Stimulated activated naive CD8-positive, alpha-beta T cell treated with anti-CD3 and anti-CD28 coated beads, Interleukin-15, Interleukin-2, amounts not matched to agents 100 ng/mL and 50 ng/mL, for 24 hours (primary cell): ENCODE results near the gene PERM1.
"Not testable (repeated sequence)": the region's sequence is repeated elsewhere in the genome, so short reads cannot be mapped to it uniquely, and the experiment has no call there.

Source experiments
- H3K27ac Mint-ChIP-seq: one replicate; pipeline ENCODE4 v1.8.0; 2021; ENCODE audit warnings: mild to moderate bottlenecking, mixed read lengths
- H3K27me3 Mint-ChIP-seq: one replicate; pipeline ENCODE4 v1.8.0; 2021; ENCODE audit warnings: mixed read lengths
- H3K36me3 Mint-ChIP-seq: one replicate; pipeline ENCODE4 v1.8.0; 2021; ENCODE audit warnings: low read depth, mixed read lengths
- H3K4me1 Mint-ChIP-seq: one replicate; pipeline ENCODE4 v1.8.0; 2021; ENCODE audit warnings: low read depth, mixed read lengths
- H3K4me3 Mint-ChIP-seq: one replicate; pipeline ENCODE4 v1.8.0; 2021; ENCODE audit warnings: mild to moderate bottlenecking, mixed read lengths
- H3K9me3 Mint-ChIP-seq: one replicate; pipeline ENCODE4 v1.8.0; 2021; ENCODE audit warnings: mixed read lengths

PERM1 gene, protein sequence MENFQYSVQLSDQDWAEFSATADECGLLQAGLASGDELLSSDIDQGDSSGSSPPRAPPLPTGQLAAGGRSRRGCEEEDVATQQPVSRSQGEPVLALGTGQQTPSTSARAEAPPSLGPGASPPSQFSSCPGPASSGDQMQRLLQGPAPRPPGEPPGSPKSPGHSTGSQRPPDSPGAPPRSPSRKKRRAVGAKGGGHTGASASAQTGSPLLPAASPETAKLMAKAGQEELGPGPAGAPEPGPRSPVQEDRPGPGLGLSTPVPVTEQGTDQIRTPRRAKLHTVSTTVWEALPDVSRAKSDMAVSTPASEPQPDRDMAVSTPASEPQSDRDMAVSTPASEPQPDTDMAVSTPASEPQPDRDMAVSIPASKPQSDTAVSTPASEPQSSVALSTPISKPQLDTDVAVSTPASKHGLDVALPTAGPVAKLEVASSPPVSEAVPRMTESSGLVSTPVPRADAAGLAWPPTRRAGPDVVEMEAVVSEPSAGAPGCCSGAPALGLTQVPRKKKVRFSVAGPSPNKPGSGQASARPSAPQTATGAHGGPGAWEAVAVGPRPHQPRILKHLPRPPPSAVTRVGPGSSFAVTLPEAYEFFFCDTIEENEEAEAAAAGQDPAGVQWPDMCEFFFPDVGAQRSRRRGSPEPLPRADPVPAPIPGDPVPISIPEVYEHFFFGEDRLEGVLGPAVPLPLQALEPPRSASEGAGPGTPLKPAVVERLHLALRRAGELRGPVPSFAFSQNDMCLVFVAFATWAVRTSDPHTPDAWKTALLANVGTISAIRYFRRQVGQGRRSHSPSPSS

GRCh38 chr1:981955-982558, at the start of gene PERM1:
TSS of gene PERM1 (minus strand) at chr1:982093. CDS start at chr1:981029, 1,064 bp downstream.
- Mint-ChIP-seq H3K4me3 (no peak within 1 kb of the TSS), H3K4me1 (no peaks in the 10 kb centered on the region), H3K27me3 (peaks cover 23% of the 10 kb centered on the region), H3K9me3 (no peaks in the 10 kb centered on the region), H3K36me3 (no peaks in the 10 kb centered on the region), H3K27ac (no peak within 1 kb of the TSS)

- H3K4me1 Mint-ChIP-seq, H3K27ac Mint-ChIP-seq, H3K36me3 Mint-ChIP-seq, H3K9me3 Mint-ChIP-seq, H3K4me3 Mint-ChIP-seq, H3K27me3 Mint-ChIP-seq: not testable (repeated sequence)
Observed at GRCh38 chr1:1030867-1031658, 49.2 kb upstream of the PERM1 start.

GRCh38 chr1:1027791-1028190, 45.9 kb upstream of the PERM1 start:
- Mint-ChIP-seq H3K4me1 (peaks cover 7% of the 10 kb centered on the region), H3K36me3 (no peaks in the 10 kb centered on the region), H3K27ac (no peak overlapping the region), H3K27me3 (peaks cover 6% of the 10 kb centered on the region), H3K4me3 (no peak overlapping the region), H3K9me3 (no peaks in the 10 kb centered on the region)

DNA sequence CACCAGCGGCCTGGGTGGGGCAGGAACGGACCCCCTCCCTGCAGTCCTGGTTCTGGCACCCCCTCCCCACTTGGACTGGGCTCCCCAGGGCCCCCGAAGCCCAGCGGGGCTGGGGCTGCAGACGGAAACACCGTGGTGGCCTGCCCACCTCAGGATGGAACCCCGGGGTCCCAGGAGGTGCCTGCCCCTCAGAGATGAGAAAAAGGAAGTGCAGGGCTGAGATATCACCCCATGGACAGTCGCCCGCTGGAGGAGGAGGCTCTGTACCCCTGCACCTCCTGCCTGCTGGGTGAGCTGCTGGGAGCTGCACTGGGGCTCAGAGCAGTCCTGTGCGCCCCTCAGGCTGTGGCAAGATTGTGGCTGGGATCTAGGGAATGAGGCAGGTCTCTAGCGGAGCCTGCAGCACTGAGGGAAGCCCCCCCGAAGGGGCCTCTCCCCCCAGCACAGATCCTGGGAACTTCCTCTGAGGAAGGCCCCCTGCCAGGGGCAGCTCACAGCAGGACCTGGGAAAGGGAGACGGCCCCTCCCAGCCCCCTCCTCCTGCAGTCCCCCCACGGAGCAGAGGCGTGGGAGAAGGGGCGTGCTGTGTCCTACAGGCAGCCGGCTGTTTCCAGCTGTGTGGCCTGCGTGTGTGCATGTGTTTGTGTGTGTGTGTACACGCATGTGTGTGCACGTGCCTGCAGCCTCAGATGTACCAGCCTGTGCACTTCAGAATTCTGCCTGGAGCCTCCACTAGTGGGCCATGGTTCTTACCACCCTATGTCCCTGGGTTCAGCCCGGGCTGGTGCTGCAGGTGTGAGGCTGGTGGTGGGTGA, 44.9 kb upstream of the PERM1 start:
- Mint-ChIP-seq H3K4me3 (no peak overlapping the region), H3K27ac (no peak overlapping the region), H3K9me3 (no peaks in the 10 kb centered on the region), H3K27me3 (no peaks in the 10 kb centered on the region), H3K36me3 (no peaks in the 10 kb centered on the region), H3K4me1 (peaks cover 4% of the 10 kb centered on the region)

- Mint-ChIP-seq H3K36me3 (no peaks in the 10 kb centered on the region), H3K27ac (no peak overlapping the region), H3K4me3 (no peak overlapping the region), H3K27me3 (no peaks in the 10 kb centered on the region), H3K9me3 (no peaks in the 10 kb centered on the region), H3K4me1 (peaks cover 4% of the 10 kb centered on the region)
Observed at GRCh38 chr1:1025730-1026129, 43.8 kb upstream of the PERM1 start.

GRCh38 chr1:1024771-1025699, 43.1 kb upstream of the PERM1 start:
- H3K4me3 Mint-ChIP-seq, result no peak overlapping the region
- H3K27me3 Mint-ChIP-seq, result no peaks in the 10 kb centered on the region
- peaks cover 4% of the 10 kb centered on the region for H3K4me1 Mint-ChIP-seq
- H3K27ac Mint-ChIP-seq, result no peak overlapping the region
- no peaks in the 10 kb centered on the region for H3K36me3 Mint-ChIP-seq
- H3K9me3 Mint-ChIP-seq, result no peaks in the 10 kb centered on the region

GRCh38 chr1:1024149-1024770, 42.4 kb upstream of the PERM1 start:
- Mint-ChIP-seq H3K9me3 (no peaks in the 10 kb centered on the region), H3K4me1 (peaks cover 4% of the 10 kb centered on the region), H3K27me3 (no peaks in the 10 kb centered on the region), H3K4me3 (no peak overlapping the region), H3K27ac (no peak overlapping the region), H3K36me3 (no peaks in the 10 kb centered on the region)

GRCh38 chr1:1023700-1024099, 41.8 kb upstream of the PERM1 start:
- Mint-ChIP-seq H3K27me3 (no peaks in the 10 kb centered on the region), H3K36me3 (no peaks in the 10 kb centered on the region), H3K4me3 (no peak overlapping the region), H3K4me1 (peaks cover 4% of the 10 kb centered on the region), H3K9me3 (no peaks in the 10 kb centered on the region), H3K27ac (no peak overlapping the region)

DNA sequence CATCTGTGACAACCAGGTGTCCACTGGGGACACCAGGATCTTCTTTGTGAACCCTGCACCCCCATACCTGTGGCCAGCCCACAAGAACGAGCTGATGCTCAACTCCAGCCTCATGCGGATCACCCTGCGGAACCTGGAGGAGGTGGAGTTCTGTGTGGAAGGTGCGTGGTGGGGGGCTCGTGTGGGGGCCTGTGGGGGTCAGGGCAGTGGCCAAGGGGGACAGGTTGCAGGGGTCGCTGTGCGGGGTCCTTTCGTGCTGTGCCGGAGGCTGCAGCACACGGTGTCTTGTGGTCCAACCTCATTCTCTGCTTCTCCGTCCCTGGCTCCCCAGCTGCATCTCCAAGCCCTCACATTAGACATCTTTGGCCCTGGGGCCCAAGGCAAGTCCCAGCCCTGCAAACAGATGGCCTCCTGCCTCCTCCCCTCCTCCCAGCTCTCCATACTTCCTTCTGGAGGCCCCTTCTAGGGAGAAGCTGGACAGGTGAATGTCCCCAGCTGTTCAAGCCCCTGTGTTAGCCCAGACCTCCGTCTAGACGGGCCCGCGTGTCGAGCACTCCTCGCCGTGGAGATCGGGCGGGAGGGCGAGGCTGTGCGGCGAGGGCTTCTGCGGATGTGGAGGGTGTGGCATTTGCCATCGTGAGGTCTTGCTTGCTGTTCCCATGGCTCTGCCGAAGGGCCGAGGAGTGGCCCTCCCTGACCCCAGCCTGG, 40.6 kb upstream of the PERM1 start:
- Mint-ChIP-seq H3K4me3 (no peak overlapping the region), H3K9me3 (no peaks in the 10 kb centered on the region), H3K4me1 (peaks cover 4% of the 10 kb centered on the region), H3K36me3 (no peaks in the 10 kb centered on the region), H3K27me3 (no peaks in the 10 kb centered on the region), H3K27ac (no peak overlapping the region)

- no peaks in the 10 kb centered on the region for H3K9me3 Mint-ChIP-seq
- H3K27ac Mint-ChIP-seq, result no peak overlapping the region
- peaks cover 10% of the 10 kb centered on the region for H3K4me1 Mint-ChIP-seq
- no peaks in the 10 kb centered on the region for H3K36me3 Mint-ChIP-seq
- no peaks in the 10 kb centered on the region for H3K27me3 Mint-ChIP-seq
- H3K4me3 Mint-ChIP-seq, result no peak overlapping the region
Observed at GRCh38 chr1:1021920-1022259, 40.0 kb upstream of the PERM1 start.

DNA sequence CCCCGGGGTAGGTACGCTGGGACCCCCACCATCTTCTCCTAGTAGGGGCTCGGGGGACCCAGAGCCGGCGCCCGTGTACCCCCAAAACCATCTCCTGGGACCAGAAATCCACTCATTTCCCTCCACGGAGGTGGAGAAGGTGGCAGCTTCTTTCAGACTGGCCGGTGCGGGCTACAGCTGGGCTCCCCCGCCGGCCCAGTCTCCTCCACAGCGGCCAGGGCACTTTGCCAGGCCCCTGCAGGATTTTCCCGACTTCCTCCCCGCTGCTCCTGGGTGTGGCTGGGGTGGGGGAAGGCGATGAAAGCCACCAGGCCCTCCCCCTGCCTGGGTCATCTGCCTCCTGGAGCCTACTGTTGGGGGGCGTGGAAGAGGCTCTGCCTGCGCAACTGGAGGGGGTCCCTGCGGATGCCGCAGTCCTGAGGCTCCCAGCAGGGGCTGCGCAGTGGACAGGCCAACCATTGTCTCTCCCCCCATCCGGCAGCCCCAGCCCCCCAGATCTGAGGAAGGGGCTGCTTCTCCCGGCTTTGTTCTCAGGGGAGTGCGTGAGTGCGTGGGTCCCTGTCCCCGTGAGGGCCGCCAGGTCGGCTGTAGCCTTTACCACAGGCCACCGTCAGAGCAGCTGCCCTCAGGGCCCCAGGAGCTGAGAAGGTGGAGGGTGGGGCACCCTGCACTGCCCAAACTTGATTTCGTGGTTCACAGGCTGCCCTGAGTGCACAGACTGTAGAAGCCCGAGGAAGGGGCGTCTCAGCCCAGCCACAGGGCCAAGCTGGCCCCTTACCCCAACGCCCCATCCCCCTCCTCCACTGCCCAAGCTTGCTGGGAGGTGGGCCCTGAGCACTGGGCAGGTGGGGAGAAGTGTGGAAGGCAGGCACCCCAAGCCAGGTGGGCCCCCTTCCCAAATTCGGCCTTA, 39.4 kb upstream of the PERM1 start:
- Mint-ChIP-seq H3K4me1 (peaks cover 10% of the 10 kb centered on the region), H3K27me3 (no peaks in the 10 kb centered on the region), H3K27ac (no peak overlapping the region), H3K36me3 (no peaks in the 10 kb centered on the region), H3K4me3 (peak overlapping the region; percentile 23), H3K9me3 (no peaks in the 10 kb centered on the region)
